Astrocyte of the hippocampus (primary cell): ENCODE data around the gene GNAS.
"Not testable (repeated sequence)": the region's sequence is repeated elsewhere in the genome, so short reads cannot be mapped to it uniquely, and the experiment has no call there.

Experiments
- DNase-seq: peaks from one replicate; pipeline ENCODE4 v3.0.0; 2011; ENCODE audit warnings: low read depth, low spot score

GNAS gene

DNA sequence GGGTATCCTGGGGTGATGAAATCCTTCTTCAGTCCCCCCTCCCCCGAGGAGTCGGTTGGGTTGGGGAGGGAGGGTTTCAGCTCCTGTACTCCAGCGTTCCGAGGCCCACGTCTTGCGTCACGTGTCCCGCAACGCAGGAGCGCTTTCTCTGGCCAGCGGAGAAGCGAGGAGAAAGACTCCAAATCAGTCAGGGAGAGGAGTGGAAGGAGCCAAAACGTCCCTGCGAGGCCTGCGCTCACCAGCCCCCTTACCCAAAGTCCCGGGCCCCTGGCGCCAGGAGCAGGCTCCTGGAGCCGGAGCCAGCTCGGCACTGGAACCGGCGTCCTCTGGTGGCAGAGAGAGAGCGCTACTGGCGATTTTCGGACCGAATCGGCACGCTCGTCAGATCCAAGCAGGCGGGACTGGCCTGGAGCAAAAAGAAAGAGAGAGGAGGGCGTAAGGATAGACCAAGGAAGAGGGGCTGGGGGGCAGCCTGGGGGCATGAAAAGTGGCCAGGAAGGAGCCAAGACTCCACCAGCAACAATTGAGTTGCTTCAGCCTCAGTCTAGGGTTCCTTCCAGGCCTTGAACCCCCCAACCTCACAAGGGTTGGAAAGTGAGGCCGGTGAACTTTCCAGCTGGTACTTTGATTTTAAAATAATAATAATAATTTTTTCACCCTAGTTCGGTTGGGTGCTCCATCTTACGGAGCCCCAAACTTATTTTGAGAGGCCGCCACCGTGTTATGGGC, at the start of gene GNAS:
TSS of gene GNAS (plus strand) at position 174 of the 729 bp plus-strand sequence.
- DNase-seq, result peak; percentile 80

- no peak for DNase-seq
Observed at GRCh38 chr20:58803533-58803932, 49.0 kb upstream of the GNAS start.

- no peak for DNase-seq
Observed at GRCh38 chr20:58807801-58808200, 44.7 kb upstream of the GNAS start.

DNA sequence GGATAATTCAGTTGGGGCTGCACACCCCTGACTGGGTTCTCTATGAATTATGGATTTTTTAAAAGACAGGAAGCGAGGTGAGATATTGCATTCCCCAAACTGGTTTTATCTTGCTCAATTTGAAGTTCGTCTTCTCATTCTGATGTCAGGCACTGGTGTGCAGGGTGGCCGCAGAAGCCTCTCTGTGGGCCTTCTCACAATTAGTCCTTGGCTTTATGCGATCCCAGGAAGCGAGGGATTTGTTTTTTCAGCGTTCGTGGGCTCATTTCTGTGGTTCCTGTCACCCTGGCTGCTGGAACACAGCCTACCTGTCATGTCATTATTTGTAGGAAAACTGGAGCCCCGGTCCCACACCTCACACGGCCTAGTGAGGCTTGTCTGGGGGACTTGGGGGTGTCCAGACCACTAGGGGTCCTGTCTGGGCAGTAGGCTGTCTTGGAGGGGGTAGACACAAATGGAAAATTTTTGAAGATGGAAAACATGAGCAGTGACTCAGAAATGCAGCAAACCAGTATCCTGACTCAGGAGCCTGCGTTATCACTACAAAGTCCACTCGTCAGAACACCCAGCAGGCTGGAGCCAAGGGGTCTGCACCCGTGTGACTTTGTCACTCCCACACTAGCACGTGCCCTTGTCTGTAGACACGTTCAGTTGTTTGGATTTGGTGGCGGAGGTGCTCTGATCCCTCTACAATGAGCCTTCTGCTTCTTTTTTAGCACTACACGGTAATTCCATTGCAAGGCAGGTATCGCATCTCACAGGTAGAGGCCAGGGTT, 44.1 kb upstream of the GNAS start:
- peak; percentile 64 for DNase-seq

DNA sequence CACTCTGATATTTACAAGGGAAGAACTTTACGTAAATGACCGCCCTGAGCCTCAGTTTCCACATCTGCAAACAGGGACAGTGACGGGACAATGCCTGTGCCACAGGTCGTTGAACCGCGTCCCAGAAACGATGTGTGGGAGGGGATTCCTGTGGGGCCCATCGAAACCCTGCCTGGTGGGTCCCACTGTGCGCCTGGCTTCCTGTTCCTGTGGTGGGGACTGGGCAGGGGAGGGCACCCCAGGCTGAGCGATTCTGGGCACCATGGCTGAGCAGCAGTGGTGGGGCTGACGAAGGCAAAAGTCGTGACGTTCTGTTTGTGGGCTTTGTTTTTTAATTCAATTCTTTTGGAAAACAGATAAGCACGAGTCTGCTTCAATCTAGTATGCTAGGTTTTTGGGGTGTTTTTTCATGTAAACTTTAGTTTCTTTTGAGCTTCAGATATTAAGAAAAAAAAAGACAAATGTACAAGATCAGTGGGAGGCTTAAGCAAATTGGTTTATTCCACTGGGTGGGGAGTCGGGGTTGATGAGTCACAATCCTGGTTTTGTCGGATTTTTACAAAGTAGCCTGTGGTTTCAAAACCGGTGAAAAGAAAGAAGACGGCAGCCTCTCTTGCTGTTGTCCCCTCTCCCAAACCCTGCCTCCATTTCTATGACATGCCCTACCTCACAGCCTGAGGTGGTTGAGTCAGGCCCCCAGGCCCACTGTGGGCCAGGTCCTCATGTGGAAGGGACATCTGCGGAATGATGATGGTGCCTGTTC, 42.2 kb upstream of the GNAS start:
- peak; percentile 71 for DNase-seq

- DNase-seq, result no peak
Observed at GRCh38 chr20:58810879-58811250, 41.7 kb upstream of the GNAS start.

DNA sequence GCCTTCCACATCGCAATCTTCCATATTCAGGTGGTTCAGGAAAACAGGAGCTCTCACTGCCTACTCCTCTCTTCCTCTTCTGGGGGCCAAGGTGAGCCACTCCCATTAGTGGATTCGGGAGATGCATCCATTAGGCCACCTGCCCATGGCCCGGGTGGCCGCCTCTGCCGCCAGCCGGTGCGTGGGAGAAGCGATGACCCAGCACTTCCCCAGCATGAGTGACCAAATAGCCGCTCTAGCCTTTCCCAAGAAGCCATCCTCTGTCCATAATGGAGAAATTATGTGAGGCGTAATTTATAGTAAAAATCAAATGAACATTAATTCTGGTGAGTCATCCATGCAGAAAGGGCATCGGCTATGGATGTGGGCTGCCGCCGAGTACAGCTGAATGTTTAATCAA, 41.2 kb upstream of the GNAS start:
- no peak for DNase-seq

DNA sequence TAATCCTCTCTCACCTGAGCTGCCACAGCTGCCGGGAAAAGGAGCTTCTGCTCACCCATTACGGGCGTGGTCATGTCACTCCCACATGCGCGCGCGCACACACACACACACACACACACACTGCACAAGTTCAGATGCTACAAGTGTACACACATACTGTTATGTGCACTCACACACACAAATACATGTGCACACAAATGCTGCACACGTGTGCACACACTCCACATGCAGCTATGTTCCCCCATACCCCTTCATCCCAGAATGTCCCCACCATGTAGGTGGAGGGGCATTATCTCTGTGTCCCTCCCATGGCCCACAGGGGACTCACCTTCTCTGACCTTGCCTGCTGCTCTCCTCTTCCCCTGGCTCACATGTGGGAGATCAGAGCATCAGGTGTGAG, 39.1 kb upstream of the GNAS start:
- DNase-seq, result no peak

GRCh38 chr20:58815448-58815847, 37.1 kb upstream of the GNAS start:
- DNase-seq, result no peak

DNA sequence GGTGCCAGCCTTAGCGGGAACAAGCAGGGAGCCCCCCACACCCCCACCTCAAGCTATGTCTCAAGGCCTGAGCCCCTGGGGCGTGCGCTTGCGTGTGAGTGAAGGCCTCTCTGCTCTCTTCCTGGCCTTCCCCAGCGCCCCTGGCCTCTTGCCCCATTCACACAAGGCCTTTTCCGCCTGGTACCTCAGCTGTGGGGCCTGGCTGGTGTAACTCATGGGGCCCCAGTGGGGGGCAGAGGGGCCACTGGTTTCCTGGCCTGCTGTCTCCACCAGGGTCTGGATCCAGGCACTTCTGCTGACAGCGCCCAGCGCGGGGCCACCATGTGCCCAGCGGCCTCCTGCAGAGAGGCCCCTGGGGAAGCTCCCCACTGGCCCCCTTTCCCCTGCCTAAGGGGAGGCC, 36.5 kb upstream of the GNAS start:
- no peak for DNase-seq

DNA sequence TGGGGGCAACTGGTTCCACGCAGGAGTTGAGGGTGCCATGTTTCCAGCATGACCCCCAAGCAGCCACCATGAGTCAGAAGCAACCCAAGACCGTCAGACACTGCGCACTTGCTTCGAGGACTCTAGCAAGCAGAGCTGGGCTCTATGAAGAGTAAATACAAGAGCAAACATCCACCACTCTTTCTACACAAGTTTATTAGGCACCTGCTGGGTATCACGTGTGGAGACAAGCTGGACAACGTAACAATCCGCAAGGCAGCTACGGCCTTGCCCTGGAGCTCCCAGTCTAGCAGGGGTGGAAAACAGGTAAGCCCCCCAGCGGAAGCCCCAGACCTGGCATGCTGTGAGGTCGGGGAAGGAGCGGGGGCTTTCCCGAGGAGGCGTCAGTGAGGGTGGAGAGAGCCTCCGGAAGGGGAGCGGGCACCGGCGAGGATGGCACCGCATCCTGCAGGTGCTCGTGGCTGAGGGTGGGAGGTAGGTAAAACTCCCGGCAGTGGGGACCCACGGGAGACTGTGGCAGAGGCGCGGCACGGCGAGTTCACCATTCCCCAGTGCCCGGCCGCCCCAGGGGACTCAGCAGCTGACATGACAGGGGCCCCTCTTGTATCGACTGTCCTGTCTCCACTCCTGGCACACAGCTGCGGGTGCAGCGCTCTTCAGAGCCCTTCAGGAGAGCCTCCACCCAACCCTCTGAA, 35.4 kb upstream of the GNAS start:
- DNase-seq, result no peak

- no peak for DNase-seq
Observed at GRCh38 chr20:58817748-58818147, 34.8 kb upstream of the GNAS start.

DNA sequence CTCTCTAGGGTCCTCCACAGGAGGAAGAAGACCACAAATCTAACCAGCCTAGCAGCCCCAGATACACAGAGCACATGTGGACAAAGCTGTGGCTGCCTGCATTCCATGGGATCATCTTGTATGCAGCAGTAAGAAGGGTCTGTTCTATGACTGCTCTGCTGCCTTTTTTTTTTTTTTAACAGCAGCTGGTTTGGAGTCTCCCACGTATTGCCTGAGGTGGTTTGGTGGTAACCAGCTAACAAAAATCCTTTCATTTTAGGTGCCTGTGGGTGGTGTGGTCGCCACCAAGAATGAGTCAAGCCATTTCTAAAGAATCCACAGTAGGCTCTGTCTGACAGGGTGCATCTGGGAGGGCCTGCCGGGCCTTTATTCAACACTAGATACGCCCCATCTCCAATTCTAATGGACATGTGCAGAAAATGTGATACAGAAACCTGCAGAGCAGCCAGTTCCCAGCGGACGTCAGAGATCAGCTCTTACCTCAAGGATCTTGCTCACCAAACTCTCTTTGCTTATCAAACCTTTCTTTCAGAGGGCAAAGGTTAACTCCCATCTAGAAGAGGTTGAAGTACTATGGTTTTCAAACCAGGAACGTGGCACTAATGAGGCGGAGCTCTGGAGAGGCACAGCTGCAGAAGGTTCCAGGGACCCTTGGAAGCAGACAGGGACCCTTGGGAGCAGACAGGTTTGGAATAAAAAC, 33.8 kb upstream of the GNAS start:
- peak; percentile 92 for DNase-seq

- DNase-seq, result no peak
Observed at GRCh38 chr20:58819921-58820320, 32.6 kb upstream of the GNAS start.

DNA sequence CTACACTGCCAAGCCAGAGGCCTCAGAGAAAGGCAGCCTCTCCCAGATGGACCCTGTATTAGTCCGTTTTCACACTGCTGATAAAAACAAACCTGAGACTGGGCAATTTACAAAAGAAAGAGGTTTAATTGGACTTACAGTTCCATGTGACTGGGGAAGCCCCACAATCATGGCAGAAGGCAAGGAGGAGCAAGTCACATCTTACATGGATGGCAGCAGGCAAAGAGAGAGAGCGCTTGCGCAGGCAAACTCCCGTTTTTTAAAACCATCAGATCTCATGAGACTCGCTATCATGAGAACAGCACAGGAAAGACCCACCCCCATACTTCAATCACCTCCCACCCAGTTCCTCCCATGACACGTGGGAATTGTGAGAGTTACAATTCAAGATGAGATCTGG, 32.0 kb upstream of the GNAS start:
- DNase-seq, result not testable (repeated sequence)

DNA sequence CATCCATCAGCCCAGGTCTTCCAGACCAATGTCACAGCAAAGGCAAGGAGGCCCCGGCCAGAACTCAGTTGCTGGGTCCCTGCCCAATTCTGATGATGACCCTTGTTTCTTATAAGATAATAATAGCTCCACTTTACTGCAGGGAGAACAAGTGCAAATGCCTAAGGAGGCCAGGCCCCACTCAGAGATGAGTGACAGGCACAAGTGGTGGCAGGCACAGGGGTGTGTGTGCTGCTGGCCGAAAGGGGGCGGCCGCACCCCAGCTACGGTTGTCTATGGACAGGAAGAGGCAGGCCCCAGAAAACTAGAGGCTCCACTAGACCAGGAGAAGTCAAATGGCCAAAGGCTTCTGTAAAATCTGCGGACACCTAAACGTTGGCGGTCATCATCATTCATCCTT, 30.4 kb upstream of the GNAS start:
- no peak for DNase-seq

DNA sequence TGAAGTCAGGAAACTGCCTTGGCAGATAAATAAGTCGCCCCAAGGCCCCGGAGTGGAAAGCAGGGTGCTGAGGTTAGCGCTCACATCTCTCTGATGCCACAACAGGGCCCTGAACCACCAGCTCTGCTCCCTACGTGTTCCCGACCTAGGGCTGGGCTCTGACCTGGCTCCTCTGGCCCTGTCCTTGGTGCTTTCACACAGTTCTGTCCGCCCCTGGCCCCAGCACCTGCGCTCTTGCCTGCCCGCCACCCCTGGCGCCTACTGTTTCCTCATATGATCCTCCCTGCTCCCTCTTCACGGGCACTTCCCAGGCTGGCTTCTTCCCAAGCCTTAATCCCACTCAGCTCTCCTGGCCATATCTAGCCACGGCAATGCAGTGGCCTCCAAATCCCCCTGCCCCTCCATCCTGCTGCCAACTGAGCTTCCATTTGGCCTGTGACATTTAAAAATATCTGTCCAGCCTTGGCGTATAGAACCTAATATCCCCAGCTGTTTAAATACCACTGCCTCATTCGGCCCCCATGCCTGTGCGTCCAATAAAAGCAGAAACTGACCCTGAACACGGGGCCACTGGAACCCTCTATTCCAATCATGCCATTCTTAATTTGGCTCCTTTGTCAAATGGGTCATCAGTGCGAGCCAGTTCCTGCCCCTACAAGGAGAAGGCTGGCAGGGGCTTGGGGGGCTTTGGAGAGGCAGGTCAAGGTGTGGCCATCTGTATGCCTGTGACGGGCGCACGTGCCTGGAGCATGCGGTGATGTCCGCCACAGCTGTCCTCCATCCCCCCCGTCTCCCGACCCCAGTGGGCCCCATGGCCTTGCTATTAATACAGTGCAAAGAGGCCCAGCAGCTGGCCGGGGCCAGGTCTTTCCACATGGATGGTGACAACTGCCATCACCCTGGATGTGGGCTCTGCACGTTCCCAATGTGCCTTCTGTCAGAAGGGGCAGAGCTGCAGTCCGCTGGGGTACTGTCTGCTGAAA, 29.5 kb upstream of the GNAS start:
- no peak for DNase-seq

- DNase-seq, result no peak
Observed at GRCh38 chr20:58824843-58825242, 27.7 kb upstream of the GNAS start.

DNA sequence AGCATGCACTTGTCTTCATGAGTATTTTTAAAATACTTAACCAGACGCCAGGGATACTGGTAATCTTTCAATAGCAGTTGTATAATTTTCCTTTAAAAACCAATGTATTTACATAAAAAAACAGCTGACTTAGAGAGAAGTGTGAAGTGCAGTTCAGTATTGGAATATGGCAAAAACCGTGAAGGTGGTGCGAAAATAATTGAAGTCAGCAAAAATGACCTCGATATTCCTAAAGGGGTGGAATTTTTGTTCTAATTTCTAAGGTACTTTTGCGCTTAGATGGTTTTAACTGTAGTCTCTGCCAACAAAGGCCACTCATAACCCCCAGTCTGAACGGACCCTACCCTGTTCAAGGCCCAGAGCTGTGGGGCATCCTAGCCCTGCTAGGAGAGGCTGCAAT, 27.1 kb upstream of the GNAS start:
- DNase-seq, result no peak

DNA sequence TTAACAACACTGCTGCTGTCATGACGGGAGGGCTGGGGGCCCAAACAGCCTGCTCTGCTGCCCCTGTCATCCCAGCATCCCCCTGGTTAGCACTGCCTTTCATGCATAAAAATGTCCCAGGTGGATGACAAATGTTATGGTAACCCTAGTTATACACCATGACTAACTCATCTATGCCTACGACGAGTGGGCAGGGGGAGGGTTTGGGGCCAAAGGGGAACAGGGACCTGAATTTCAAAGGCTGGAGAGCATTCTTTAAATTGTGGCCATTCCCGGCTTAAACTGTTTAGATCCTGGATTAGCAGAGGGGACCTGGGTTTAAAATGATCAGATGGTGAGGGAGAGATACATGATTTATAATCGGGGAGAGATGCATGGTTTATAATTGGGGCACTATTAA, 26.2 kb upstream of the GNAS start:
- DNase-seq, result no peak
